ENCODE data around the gene LIN9.
"Not testable (repeated sequence)": the region's sequence is repeated elsewhere in the genome, so short reads cannot be mapped to it uniquely, and the experiment has no call there.

Gene LIN9

DNA sequence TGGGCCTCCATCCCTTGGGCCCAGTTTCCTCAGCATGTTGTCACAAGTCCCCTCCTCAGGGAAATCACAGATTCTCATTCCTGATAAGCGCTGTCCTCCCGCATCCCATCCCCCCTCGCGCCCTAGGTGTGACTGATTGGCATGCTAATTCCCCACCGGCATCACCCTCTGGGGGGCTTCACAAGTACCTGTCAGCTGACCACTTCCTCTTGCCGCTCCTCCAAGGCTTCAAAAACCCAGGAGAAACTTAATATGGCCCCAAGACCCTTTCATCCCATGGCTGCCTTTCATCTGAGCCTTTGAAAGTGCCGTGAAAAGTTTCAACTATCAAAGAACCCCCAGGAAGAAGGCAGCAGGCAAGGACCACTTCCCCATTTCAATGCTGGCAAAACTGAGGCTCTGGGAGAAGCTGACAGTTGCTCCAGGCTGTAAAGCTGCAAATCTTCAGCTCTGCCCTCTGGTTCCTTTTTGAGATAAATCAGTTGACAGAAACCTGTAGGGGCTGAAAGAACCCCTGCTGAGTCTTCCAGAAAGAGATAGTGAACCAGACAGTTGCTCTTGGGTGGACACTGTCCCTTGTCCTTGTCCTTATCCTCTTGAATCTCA lies 98.3 kb downstream of the LIN9 start:
- no peak for DNase-seq

- no peak for DNase-seq
Measured at GRCh38 chr1:226209307-226210059, 99.5 kb downstream of the LIN9 start.

DNA sequence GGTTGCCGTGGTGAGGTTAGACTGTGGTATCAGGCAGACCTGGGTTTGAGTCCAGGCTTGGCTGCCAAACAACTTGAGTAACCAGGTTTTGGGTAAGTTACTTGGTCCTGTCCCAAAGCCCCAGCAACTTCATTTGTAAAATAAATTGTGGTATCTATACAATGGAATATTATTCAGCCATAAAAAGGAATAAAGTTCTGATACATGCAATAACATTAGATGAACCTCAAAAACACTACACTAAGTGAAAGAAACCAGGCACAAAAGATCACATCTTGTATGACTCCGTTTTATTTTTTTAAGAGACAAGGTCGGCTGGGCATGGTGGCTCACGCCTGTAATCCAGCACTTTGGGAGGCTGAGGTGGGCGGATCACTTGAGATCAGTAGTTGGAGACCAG lies 101.9 kb downstream of the LIN9 start:
- no peak for DNase-seq

DNA sequence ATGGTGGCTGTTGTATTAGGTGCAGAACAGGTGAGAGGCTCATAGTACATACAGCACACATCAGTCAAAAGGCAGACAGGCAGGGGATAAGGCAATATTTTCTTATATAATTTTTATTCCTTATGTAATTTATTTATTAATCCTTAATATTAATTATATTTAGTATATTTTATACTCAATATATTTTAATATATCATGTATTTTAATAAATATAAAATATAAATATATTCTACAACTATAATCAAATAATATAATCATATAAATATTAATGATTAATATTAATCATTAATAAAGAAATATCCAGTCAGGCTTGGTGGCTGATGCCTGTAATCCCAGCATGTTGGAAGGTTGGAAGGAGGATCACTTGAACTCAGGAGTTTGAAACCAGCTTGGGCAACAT lies 104.8 kb downstream of the LIN9 start:
- no peak for DNase-seq

DNA sequence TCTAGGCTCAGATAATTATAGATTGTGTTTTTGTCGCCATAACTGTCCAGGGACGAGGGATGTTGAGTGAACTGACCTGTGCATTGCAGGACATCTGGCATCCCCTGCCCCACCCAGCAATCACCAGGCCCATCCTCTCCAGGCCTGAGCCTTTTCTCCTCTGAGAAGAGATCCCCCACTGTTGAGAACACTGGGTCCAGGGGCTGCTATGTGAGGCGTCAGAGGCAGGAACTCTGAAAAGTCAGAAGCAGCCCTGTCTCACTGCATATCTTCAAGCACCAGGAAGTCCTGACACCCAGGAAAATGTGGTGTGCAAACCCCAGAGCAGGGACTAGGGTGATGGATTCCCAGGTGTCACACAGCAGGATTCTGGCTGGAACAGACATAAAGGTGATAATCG lies 105.3 kb downstream of the LIN9 start:
- no peak for DNase-seq

GRCh38 chr1:226203240-226203639 lies 105.7 kb downstream of the LIN9 start:
- no peak for DNase-seq

- DNase-seq, result not testable (repeated sequence)
Measured at GRCh38 chr1:226202666-226203065, 106.3 kb downstream of the LIN9 start.

- DNase-seq, result no peak
Measured at GRCh38 chr1:226202246-226202645, 106.7 kb downstream of the LIN9 start.

DNA sequence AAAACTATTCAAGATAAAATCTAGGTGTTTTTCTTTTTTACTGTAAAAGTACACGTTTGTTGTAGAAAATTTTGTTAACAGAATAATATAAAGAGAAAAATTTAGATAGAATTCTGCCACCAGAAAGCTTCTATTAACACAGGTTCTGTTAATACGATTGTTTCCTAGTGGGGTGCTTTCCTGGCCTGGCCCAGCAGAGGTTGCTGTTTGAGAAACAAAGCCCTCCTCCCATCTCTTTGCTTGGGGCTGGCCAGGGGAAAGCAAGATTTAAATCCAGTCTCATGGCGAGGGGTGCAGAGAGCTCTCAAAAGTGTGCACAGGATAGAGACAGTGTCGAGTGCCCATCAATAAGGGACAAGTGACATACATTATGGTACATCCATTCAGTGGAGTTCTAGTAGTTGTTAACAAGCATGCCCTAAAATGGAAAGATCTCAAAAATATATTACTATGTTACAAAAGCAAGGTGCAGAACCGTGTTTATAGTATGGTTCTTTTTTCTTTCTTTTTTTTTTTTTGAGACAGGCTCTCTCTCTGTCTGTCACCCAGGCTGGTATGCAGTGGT lies 107.9 kb downstream of the LIN9 start:
- no peak for DNase-seq

GRCh38 chr1:226199971-226200370 lies 109.0 kb downstream of the LIN9 start:
- DNase-seq, result no peak

GRCh38 chr1:226195144-226195543 lies 113.8 kb downstream of the LIN9 start:
- DNase-seq, result no peak

- no peak for DNase-seq
Measured at GRCh38 chr1:226187380-226187779, 121.6 kb downstream of the LIN9 start.

DNA sequence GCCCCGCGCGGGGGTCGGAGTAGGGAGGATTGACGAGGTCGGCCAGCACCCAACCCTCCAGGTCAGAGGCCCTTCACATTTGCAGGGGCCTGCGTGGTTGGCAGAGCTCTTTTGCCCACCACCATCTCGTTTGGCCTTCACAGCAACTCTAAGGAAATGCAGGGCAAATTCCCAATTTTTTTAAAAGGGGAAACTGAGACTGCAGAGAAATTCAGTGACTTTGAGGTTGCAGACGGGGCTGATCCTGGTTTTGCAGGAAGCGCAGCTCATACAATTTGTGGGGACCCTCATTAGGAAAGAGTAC lies 122.0 kb downstream of the LIN9 start:
- no peak for DNase-seq

DNA sequence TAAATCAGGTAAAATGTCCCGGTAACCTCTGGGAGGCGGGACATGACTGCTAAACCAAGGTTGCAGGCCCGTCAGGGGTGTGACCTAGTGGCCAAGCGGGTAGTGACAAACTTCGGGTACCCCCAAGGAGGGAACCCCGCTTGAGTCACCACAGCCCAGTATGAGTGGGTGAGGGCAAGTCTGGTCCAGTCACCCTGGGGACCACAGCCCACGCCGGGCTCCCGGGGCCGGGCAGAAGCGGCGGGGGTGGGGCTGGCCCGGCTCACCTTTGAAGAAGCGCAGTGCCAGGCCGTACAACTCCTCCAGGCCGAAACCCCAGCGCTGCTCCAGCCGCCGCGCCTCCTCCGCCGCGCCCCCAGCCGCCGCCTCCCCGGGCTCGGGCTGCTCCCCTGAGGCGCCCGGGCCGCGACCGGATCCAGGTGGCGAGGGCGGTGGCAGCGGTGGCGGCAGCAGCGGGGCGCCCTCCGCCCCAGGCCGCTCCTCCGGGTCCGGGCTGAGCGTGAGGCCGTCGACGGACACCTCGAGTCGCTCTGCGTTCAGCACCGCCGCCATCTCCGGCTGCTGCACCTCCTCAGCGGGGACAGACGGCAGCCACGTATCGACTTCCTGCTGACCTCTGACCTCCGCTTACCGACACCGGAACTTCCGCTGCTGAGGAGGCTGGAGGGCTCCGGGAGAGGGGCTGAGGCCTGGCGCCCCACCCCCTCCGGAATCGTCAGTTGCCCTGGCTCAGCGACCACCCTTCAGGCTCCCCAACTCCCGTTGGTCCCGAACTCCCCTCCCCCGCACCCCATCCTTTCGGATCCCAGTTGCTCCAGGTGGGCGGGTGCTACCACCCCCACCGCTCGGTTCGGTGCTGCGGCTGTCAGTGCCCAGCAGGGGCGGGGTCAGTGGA lies 122.6 kb downstream of the LIN9 start, which contains the start of gene ACBD3:
TSS of gene ACBD3 (minus strand) at position 618 of the 895 bp plus-strand sequence. CDS start at position 552, 66 bp downstream.
- peak; percentile 83 for DNase-seq

- DNase-seq, result no peak
Measured at GRCh38 chr1:226185141-226186036, 123.6 kb downstream of the LIN9 start.

DNA sequence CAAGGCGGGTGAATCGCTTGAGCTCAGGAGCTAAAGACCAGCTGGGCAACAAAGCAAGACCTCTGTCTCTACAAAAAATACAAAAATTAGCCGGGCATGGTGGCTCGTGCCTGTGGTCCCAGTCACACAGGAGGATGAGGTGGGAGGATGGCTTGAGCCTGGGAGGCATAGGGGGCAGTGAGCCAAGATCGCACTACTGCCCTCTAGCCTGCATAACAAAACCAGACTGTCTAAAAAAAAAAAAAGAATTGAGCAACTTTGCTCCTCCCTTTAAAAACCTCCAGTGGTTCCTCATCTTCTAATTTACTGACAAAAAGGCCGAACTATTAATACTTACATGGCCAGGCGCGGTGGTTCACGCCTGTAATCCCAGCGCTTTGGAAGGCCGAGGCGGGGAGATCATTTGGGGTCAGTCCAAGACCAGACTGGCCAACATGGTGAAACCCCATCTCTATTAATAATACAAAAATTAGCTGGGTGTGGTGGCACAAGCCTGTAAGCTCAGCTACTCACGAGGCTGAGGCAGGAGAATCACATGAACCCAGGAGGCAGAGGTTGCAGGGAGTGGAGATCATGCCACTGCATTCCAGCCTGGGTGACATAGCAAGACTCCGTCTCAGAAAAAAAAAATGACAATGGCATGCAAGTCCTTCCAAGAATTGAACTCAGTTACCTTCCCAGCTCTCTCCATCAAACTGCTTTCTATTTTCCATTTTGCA lies 126.8 kb downstream of the LIN9 start:
- no peak for DNase-seq
